Stimulated activated CD4-positive, alpha-beta T cell treated with anti-CD3 and anti-CD28 coated beads, Interleukin-12 subunit alpha, Interleukin-12 subunit beta, amount 100 ng/mL, for 24 hours (primary cell): ENCODE results near the gene CNGA1.
"Not testable (repeated sequence)": the region's sequence is repeated elsewhere in the genome, so short reads cannot be mapped to it uniquely, and the experiment has no call there.

Source experiments
- DNase-seq, 2 experiments: peaks; one replicate each; pipeline ENCODE4 v3.0.0-alpha.2; 2020; ENCODE audit warnings: low read depth in 2 of 2

The CNGA1 gene

DNA sequence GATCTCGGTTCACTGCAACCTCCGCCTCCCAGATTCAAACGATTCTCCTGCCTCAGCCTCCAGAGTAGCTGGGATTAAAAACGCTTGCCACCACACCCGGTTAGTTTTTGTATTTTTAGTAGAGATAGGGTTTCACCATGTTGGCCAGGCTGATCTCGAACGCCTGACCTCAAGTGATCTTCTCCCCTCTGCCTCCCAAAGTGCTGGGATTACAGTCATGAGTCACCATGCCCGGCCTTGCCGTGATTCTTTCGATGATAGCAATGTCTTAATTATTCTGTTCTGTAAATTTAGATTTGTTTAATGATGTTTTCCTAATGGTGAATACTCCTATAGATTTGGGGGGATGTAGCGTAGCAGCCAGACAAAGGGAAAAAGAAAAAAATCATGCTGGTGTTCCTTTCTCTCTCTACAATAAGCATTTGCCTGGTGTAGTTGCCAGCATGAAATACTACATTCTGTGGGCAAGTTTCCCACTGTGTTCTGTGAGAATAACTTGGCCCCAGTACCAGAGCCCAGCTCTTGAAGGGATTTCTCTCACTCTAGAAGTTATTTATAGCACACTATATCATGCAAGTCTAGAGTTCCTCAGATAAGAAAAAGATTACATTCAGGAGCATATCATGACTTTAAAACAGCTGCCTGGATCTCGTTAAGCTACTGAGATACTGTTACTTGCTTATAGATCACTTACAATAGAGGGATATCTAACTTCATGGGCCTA, 15.5 kb upstream of the CNGA1 start:
- DNase-seq: no peak

DNA sequence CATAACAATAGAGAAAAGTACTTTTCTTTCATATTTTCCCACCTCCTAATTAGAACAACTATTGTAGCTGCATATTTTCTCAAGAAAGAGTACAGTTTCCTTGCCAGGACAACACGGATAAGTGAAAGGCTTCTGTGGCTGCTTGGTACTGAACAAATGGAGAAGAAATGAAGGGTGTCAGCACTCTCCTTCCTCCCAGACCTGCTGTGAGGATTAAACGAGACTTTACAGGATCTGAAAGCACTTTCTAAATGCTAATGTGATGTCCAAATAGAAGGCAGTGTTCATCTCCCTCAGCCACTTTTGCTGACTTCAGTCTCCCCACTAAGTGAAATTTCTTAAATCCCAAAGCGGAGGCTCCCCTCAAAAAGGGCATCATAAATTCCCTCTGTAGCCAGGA, 14.0 kb upstream of the CNGA1 start:
- DNase-seq: no peak

DNA sequence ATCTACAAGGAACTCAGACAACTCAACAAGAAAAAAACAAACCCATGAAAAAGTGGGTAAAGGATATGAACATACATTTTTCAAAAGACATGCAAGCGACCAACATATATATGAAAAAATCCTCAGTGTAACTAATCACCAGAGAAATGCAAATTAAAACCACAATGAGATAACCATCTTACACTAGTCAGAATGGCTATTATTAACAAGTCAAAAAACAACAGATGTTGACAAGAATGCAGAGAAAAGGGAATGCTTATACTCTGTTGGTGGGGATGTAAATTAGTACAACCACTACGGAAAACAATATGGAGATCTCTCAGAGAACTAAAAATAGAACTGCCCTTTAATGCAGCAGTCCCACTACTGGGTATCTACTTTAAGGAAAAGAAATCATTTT, 12.2 kb upstream of the CNGA1 start:
- DNase-seq: no peak

DNA sequence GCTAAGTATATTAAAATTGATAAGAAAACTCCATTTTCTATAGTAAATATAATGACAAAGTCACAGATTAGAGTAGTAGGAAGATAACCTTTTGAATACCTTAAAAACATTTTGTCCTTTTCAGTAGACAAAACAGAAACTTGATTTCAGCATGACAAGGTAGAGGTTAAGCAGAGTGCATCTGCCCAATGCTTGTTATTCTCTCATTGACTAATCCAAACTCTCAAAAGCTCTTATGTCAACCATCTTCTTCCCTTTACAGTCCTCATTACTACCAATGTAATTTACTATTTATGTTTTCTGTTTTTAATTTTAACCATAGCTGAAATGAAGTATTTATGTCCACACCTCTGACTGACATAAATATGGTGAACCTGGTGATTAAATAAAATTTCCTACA, 11.2 kb upstream of the CNGA1 start:
- DNase-seq: no peak

DNA sequence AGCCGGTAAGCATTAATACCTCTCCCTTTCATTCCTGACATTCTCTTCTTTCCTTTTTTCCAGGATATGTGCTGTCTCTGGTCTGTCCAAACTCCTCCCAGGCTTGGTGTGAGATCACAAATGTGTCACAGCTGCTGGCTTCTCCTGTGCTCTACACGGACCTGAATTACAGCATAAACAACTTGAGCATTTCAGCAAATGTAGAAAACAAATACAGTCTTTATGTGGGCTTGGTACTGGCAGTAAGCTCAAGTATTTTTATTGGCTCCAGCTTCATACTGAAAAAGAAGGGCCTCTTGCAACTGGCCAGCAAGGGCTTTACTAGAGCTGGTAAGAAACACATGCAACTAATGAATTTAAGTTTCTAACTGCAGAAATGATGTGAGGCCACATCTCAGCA, 8.5 kb upstream of the CNGA1 start:
- no peak for DNase-seq

DNA sequence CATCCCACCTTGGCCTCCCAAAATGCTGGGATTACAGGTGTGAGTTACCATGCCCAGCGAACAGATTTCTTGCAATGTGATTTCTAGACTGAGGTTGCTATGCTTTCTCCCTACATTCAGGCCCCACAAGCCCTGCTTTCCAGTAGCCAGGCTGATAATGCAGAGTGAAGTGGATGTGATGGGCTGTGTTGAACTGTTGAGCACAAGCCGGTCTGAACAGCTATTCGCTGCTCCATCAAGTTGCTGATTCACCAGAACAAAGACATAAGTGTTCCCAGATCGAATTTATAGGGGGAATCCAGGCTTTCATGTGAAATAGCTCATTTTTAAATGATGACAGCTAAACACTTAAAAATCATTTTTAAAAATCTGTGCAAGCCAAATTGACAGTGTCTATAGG, 8.0 kb upstream of the CNGA1 start:
- no peak for DNase-seq

DNA sequence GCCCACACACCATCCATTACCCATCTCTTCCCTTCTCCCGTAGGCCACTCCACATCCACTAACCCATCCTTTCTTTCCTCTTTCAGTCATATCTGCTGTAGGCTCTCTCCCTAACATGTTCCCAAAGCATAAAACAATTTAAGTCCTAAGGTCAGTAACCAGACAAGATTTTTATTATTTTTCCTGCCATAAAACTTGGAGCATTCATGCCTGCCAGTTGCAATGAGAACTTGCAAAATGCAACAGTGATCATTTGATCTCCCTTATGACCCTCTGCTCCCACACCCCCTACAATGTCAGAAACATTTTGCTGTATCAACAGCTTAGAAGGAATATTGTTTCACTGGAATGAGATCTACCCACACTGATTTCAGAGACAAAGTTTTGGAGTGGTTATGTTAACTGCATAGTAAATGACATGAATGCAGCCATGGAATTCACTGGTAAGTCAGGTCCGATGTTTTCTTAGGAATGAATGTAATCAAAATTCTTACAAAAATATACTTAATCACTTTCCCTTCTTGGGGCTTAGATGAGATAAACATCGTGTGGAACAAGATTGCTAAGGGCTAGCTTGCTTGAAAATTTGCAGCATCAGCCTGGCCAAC, 5.8 kb upstream of the CNGA1 start:
- no peak for DNase-seq

DNA sequence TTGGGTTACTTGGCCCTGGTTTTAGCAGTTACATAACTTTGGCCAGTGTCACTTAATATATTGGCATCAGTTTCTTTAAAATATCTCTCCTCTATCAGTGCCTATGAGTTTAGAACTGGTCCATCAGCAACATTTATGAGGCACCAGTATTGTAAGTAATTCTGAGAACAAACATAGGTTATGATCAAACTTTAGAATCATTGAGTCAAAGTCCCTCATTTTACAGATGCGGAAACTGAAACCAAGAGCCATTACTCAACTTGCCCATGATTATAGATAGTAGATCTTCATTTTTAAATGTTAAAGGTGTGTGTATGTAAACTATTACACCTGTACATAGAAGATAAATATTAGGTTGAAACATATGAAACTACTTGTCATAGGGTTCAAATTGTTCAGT, 4.6 kb upstream of the CNGA1 start:
- DNase-seq: no peak

DNA sequence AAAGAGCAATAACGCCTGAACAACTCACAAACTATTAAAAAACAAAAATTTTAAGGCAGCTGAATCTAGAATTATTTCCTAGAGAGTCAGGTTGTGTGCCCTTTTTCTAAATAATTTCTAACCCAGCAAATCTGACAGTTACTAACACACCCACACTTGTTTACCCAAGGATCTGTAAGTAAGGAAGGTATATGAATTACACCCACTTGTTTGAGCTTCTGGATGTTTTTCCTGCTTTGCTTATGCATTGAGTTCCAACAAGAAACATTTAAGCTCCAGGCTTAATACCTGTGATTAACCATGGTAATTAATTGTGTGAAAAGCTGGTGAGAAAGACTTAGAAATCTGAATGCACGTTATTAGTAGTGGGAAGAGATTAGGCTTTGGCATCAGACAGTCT, 1.6 kb upstream of the CNGA1 start:
- DNase-seq: no peak

DNA sequence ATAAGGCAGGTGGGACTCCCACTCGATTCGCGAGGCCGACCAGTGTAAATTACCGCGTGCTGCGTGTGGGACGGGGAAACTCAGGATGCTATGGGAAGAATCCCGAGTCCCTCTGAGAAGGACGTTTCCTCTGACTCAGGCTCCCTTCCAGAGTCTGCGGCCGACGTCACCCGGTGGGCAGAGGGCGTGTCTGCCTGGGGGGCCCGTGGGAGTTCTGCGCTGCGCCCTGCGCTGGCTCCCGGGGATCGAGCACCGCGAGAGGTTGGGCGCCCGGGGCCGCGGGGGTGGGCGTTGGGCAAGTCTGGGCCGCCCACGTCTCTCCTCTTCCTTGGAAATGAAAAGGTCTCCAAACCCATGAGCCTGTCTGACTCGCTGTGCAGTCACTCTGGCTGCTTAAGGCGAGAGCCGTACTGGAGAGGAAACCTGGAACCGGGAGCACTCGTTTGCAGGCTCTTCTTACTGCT, 659 bp upstream of the CNGA1 start:
- DNase-seq: peak; percentile 27 to 49

DNA sequence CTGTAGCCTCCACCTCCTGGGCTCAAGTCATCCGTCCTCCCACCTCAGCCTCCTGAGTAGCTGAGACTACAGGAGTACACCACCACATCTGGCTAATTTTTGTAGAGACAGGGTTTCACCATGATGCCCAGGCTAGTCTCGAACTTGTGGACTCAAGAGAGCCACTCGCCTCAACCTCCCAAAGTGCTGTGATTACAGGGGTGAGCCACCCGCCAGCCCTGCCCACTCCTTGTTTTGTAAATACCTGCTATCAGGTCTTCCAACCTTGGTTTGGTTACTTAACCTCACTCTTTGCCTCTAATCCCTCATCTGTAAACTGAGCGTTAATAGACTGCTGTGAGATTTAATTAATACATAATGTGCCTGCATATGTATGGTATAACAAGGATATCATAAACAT, 803 bp downstream of the CNGA1 start:
- no peak for DNase-seq

DNA sequence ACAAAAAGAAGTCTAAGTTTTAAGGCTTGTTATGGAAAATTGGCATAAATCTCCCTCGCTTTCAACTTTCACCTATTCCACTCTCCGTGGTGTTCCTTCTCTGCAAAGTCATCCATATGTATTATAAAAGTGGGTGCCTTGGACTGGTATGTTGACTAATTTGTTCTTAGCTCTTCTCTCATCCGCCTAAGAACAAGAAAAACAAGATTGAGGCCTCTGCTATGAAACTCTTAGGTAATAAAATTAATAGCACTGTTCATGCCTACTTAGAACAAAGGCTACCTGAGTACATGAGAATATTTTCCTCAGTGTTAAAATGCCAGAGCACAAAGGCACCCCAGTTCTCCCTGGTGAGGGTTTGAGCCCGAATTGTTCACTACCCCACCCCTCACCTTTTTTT, 1.3 kb downstream of the CNGA1 start:
- no peak for DNase-seq

DNA sequence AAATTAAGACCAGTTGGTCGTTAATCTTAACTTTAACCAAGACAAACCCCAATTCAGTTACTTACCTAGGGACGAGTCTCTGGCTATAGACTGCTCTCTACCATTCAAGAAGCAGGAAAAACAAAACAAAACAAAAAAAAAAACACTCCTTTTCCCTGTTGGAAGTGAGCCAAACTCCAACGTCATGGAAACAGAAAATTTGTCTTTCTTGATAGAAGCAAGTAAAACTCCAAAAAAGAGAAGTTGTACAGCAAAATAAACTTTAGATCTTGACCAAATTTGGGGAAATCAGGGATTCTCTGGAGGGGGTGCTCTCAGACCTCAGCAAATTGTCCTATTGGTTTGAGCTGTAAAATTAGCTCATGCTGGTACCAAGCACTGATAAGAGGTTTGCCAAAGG, 3.7 kb downstream of the CNGA1 start:
- no peak for DNase-seq

DNA sequence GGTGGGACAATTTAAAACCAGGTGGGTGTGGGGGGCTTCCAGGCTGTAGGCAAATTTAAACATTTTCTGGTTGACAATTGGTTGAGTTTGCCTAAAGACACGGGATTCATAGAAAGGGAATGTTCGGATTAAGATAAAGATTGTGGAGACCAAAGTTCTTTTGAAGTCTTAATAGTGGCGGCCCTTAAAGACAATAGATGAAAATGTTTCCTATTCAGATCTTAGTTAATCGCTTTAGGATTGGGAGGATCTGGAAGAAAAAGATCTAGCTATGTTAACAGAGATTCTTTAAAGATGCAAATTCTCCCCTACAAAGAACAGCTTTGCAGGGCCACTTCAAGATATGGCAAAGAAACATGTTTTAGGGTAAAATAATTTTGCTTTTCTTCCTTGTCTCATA, 4.8 kb downstream of the CNGA1 start:
- DNase-seq: no peak

DNA sequence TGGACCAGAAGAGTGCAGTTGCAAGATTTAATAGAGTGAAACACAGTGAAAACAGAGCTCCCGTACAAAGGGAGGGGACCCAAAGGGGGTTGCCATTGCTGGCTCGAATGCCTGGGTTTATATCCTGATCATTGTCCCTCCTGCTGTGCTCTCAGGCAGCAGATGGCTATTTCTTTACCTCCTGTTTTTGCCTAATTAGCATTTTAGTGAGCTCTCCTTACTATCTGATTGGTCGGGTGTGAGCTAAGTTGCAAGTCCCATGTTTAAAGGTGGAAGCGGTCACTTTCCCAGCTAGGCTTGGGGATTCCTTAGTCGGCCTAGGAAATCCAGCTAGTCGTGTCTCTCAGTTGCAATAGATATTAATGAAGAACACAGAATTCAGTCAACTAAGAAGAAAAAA, 5.6 kb downstream of the CNGA1 start:
- not testable (repeated sequence) for DNase-seq

DNA sequence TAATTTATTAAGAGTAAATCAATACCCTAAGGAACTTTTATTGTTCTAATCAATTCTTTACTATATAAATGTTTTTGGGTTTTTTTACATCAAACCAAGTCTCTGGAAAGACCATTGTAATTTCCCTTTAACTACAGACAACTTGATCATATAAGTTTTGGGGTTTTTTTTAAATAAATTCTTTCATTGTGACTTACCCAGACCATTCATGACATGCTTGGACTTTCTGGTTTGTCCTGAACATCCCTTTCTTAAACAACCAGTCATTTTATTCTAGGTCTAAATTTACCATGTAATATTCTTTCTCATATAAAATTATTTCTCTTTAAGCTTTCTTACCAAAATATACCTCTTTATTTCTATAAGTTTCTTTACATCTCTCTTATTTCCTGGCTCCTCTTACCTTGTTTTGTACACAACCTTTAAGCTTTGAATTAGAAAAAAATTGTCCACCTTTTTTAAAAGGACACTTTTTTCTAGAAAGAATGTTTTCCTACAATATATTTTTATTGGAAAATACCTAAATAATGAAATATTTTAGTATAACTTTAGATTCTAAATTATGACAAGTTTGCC, 8.4 kb downstream of the CNGA1 start:
- DNase-seq: no peak

DNA sequence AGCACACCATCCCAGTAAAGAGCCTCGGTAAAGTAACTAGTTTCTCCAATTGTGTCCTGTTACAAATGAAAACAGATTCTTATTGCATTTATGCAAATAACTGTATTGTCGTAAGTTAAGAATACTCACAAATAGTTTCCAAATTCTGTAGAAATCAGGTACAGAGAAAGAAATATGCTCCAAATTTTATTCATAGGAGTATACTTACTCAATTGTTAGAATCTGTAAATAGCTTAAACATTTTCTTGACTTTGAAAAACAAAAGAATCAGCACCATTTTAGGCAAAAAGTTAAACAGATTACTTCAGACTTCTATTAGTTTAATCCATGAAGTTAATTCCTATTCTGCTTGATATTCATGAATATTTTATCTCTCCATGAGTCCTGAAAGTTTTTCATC, 10.7 kb downstream of the CNGA1 start:
- no peak for DNase-seq

DNA sequence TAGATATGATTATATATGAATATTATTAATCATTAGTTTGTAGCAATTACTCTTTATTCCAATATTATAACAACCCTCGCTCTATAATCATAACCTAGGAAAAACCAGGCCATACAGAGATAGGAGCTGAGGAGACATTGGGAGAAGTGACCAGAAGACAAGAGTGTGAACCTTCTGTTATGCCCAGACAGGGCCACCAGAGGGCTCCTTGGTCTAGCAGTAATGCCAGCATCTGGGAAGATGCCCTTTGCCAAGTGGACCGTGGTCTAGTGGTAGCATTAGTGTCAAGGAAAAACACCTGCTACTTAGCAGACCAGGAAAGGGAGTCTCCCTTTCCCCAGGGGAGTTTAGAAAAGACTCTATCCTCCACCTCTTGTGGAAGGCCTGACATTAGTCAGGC, 12.9 kb downstream of the CNGA1 start:
- peak in 1 of 2 experiments; percentile 39 for DNase-seq

DNA sequence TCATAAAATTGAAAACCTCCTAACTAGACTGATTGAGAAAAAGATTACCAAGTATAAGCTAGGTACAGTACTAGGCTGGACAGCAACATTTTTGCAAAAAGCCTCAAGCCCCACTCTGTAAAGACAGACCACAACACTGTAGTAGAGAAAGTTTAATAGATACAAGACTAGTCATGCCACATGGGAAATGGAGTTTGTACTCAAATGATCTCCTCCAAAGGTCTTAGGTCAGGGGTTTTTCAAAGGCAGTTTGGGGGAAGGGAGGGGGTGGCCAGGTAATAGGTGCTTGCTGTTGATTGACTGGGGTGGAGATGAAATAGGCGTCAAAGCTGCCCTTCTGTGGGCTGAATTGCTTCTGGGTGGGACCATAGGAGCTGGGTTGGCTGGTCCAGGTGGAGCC, 14.2 kb downstream of the CNGA1 start:
- no peak for DNase-seq

DNA sequence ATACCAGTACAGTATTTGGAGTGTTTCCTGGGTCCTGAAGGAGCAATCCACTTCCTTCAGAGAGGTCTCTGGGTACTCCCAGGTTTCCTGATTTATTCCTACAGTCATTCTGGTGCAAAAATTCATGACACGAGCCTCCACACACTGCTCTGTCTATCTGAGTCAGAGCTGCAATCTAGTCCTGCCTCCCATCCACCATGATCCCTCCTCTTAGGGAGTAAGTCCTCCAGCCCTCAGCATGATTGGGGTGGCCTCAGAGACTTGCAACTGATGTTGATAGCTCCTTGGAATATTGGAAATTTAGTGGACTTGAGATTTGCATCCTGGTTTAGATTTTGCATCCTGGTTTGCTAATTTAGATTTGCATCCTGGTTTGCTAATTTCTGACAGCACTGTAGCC, 20.5 kb downstream of the CNGA1 start:
- DNase-seq: no peak

DNA sequence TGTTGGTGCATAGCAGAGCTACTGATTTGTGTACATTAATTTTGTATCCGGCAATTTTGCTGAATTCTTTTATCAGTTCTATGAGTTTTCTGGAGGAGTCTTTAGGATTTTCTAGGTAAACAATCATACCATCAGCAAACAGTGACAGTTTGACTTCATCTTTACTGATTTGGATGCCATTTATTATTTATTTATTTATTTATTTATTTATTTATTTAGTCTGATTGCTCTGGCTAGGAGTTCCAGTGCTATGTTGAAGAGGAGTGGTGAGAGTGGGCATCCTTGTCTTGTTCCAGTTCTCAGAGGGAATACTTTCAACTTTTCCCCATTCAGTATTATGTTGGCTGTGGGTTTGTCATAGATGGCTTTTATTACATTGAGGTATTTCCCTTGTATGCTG, 24.0 kb downstream of the CNGA1 start:
- DNase-seq: not testable (repeated sequence)

DNA sequence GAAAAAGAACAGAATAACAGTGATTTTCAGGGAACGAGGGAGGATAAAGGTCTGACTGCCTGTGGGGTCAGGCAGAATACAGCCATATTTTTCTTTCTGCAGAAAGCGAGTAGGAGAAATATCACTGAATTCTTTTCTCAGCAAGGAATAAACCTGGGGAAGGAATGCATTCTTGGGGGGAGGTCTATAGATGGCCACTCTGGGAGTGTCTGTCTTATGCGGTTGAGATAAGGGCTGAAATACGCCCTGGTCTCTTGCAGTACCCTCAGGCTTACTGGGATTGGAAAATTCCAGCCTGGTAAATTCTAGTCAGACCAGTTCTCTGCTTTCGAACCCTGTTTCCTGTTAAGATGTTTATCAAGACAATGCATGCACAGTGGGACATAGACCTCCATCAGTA, 26.3 kb downstream of the CNGA1 start:
- DNase-seq: no peak

DNA sequence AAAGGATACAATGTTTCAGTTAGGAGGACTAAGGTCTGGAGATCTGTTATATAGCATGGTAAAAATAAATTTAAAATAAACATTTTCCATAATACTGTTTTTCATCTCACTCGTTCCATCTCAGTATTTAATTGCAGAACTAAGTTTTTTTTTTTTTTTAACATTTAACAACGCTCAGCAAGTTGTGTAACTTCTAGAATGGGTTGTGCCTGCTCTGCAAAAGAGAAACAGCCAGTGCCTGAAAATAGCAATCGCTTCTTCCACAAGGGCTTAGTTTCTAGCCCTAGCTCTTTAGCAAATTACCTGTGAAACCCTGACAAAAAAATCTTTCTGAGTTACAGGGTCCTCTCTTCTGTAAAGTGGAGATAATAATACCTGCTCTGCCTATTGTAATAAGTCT, 41.9 kb downstream of the CNGA1 start:
- no peak for DNase-seq

DNA sequence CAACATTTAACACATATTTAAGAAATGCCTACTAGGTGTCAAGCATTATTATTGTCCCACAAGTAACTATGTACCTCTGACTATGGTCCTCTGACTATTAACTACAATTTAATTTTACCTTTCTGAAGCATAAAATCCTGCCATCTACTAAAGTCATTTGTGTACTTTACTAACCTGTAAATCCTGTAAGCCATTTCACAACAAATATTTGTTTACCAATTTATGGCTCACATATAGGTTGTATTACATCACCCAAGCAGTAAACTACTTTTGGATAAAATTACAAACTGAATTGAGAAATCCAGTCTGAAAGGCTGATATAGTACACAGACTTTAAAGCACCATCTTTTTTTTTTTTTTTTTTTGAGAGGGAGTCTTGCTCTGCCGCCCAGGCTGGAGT, 43.8 kb downstream of the CNGA1 start:
- no peak for DNase-seq
